ENCODE data around the gene SGF29. TPM values are rescaled to one million over a fixed set of nuclear protein-coding genes. Genes with fewer than 3 reads are reported as not detected.

Gene SGF29
- polyA plus RNA-seq, 2 of the 4 experiments (the other 2 are of a cell fraction) = 3.3 to 19.3 TPM

DNA sequence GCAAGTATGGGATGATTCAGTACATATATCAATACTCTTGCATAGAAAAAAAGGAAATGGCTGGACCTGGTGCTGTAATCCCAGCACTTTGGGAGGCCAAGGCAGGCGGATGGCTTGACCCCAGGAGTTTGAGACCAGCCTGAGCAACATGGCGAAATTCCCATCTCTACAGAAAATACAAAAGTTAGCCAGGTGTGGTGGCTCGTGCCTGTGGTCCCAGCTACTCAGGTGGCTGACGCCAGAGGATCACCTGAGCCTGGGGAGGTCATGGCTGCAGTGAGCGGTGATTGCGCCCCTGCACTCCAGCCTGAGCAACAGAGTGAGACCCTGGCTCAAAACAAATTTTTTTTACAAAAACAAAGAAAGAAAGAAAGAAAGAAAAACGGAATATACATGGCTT, 7.1 kb upstream of the SGF29 start:
- 81% methylated on average over 7 of the region's 7 CpGs for WGBS (ENCODE audit: missing lambda C conversion rate)
- no peak for ATAC-seq
- no peak overlapping the region for H3K27ac ChIP-seq
- FAIRE-seq = no peak
- no peaks in the 10 kb centered on the region for H3K4me1 ChIP-seq
- ChIA-PET CTCF (interaction anchor here (0.6 to 1.4 kb wide), 3 partner anchors 23 to 269 kb away, joined by 3 to 4 read pairs (median 4); no protein-coding TSS in a partner anchor), POLR2A (no interaction called here)
- H3K4me2 ChIP-seq = no peak overlapping the region
- TF ChIP-seq NR3C1 (IDR thresholded peaks at IDR 0.05) = no peak
- TF ChIP-seq CHD4 (IDR thresholded peaks at IDR 0.05; ENCODE audit: borderline replicate concordance) = no peak
- TF ChIP-seq CBX2 (IDR thresholded peaks at IDR 0.05; ENCODE audit: borderline replicate concordance, low read depth) = no peak
- TF ChIP-seq, protein P1, sequence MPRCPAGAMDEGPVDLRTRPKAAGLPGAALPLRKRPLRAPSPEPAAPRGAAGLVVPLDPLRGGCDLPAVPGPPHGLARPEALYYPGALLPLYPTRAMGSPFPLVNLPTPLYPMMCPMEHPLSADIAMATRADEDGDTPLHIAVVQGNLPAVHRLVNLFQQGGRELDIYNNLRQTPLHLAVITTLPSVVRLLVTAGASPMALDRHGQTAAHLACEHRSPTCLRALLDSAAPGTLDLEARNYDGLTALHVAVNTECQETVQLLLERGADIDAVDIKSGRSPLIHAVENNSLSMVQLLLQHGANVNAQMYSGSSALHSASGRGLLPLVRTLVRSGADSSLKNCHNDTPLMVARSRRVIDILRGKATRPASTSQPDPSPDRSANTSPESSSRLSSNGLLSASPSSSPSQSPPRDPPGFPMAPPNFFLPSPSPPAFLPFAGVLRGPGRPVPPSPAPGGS (IDR thresholded peaks at IDR 0.05) = no peak
- TF ChIP-seq EHF (CRISPR knock-in tag; IDR thresholded peaks at IDR 0.05) = no peak
- TF ChIP-seq ZNF302 (CRISPR knock-in tag; IDR thresholded peaks at IDR 0.05) = no peak
- TF ChIP-seq RCOR1 (IDR thresholded peaks at IDR 0.05; ENCODE audit: low read depth, low read length) = no peak
- TF ChIP-seq, protein P2, sequence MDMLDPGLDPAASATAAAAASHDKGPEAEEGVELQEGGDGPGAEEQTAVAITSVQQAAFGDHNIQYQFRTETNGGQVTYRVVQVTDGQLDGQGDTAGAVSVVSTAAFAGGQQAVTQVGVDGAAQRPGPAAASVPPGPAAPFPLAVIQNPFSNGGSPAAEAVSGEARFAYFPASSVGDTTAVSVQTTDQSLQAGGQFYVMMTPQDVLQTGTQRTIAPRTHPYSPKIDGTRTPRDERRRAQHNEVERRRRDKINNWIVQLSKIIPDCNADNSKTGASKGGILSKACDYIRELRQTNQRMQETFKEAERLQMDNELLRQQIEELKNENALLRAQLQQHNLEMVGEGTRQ (IDR thresholded peaks at IDR 0.05) = no peak
- no peak for TF ChIP-seq HOXA7 (CRISPR knock-in tag; IDR thresholded peaks at IDR 0.05)
- no peak for TF ChIP-seq EP300 (IDR thresholded peaks at IDR 0.05)
- TF ChIP-seq HOXB13 (CRISPR knock-in tag; IDR thresholded peaks at IDR 0.05; ENCODE audit: low read depth) = no peak
- TF ChIP-seq, protein P3, sequence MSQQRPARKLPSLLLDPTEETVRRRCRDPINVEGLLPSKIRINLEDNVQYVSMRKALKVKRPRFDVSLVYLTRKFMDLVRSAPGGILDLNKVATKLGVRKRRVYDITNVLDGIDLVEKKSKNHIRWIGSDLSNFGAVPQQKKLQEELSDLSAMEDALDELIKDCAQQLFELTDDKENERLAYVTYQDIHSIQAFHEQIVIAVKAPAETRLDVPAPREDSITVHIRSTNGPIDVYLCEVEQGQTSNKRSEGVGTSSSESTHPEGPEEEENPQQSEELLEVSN (IDR thresholded peaks at IDR 0.05; ENCODE audit: borderline replicate concordance, low read depth) = no peak
- no peak overlapping the region for H3K4me3 ChIP-seq
- DNase-seq (ENCODE audit: low read depth in 1 of 2, low spot score in 1 of 2) = no peak
- no peaks in the 10 kb centered on the region for H3K9me3 ChIP-seq

DNA sequence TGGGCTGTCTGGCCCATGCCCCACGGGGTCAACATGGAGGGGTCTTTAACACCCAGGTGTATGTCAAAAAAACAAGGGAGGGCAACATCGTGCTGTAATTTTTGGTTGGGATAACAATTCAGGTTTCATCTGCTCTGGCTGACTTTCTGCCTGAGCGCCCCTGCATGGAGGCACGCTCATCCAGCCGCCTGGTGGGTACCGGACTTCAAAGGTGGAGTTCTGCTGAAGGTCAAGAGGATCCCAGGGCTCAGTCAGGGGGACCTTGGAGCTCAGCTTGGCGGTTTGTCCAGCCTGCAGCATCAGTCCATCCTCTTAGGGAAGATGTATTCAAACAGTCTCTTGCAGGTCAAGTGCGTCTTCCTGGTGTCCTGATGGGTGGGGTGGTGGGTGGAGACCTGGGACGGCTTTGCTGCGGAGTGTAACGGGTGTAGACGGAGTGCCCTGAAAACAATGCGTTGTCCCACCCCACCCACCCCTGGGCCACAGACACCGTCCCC, 5.4 kb upstream of the SGF29 start:
- no peak overlapping the region for H3K4me3 ChIP-seq
- ChIA-PET CTCF (interaction anchor here (0.6 to 2.8 kb wide), 7 partner anchors 11 to 265 kb away, joined by 3 to 11 read pairs (median 7); no protein-coding TSS in a partner anchor), POLR2A (no interaction called here)
- 77% methylated on average over 12 of the region's 14 CpGs for WGBS (ENCODE audit: missing lambda C conversion rate)
- FAIRE-seq (no peak), ATAC-seq (no peak), DNase-seq (ENCODE audit: low read depth in 1 of 2, low spot score in 1 of 2) (no peak)
- no peaks in the 10 kb centered on the region for H3K9me3 ChIP-seq
- no peak overlapping the region for H3K4me2 ChIP-seq
- H3K4me1 ChIP-seq = 0 out of 3 replicates have a peak, but pooled peaks cover 4% of the 10 kb centered on the region
- no peak for TF ChIP-seq PHF8 (IDR thresholded peaks at IDR 0.05; ENCODE audit: borderline replicate concordance, low read depth)
- no peak for TF ChIP-seq JUN (IDR thresholded peaks at IDR 0.05)
- no peak for TF ChIP-seq RFX5 (IDR thresholded peaks at IDR 0.05)
- no peak for TF ChIP-seq HOXB13 (CRISPR knock-in tag; IDR thresholded peaks at IDR 0.05; ENCODE audit: low read depth)
- H3K27ac ChIP-seq = no peak overlapping the region

DNA sequence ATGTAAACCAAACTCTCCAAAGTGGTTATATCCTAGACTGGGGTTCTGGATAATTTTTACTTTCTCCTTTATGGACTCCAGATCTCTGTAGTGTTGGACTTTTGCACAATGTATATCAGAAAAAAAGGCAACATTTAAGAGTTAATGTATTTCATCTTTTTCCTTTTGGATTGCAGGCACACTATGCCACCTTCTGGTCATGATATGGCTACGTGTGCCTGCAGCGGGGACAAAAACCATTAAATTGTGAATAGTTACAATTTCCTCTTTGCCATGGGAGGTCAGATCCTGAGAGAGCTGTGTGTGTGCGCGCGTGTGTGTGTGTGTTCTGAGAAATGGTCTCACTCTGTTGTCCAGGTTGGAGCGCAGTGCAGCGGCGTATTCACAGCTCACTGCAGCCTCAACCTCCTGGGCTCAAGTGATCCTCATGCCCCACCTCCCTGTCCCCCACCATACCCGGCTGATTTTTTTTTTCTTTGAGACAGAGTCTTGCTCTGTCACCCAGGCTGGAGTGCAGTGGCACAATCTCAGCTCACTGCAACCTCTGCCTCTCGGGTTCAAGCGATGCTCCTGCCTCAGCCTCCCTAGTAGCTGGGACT, 4.3 kb upstream of the SGF29 start:
- peak; percentile 45 to 62 for DNase-seq (ENCODE audit: low read depth in 1 of 2, low spot score in 1 of 2)

More for the DNA sequence above, 4.3 kb upstream of the SGF29 start:
- H3K4me2 ChIP-seq = peak overlapping the region; percentile 45; the same call in 2 of the 3 replicates
- POLR2A ChIA-PET = no interaction called here
- FAIRE-seq (no peak), ATAC-seq (peak; percentile 51 to 55; a peak in 3 of 6 replicates)
- H3K4me1 ChIP-seq = 0 out of 3 replicates have a peak, but pooled peaks cover 4% of the 10 kb centered on the region
- TF ChIP-seq, protein P4, sequence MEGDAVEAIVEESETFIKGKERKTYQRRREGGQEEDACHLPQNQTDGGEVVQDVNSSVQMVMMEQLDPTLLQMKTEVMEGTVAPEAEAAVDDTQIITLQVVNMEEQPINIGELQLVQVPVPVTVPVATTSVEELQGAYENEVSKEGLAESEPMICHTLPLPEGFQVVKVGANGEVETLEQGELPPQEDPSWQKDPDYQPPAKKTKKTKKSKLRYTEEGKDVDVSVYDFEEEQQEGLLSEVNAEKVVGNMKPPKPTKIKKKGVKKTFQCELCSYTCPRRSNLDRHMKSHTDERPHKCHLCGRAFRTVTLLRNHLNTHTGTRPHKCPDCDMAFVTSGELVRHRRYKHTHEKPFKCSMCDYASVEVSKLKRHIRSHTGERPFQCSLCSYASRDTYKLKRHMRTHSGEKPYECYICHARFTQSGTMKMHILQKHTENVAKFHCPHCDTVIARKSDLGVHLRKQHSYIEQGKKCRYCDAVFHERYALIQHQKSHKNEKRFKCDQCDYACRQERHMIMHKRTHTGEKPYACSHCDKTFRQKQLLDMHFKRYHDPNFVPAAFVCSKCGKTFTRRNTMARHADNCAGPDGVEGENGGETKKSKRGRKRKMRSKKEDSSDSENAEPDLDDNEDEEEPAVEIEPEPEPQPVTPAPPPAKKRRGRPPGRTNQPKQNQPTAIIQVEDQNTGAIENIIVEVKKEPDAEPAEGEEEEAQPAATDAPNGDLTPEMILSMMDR (IDR thresholded peaks at IDR 0.05) = peak; percentile 79
- TF ChIP-seq NFE2L2 (conservative IDR thresholded peaks at IDR 0.05; ENCODE audit: low read length) (no peak), RAD21 (conservative IDR thresholded peaks at IDR 0.05 in 1 of 2, IDR thresholded peaks at IDR 0.05 in 1 of 2) (peak; percentile 86 to 94), CHD2 (IDR thresholded peaks at IDR 0.05; ENCODE audit: low read length, partially characterized antibody) (no peak), SMC3 (IDR thresholded peaks at IDR 0.05) (peak; percentile 82)
- 0 out of 6 replicates have a peak overlapping the region, but pooled peaks of 1 of the 2 experiments have one; percentile 11 for H3K27ac ChIP-seq
- no peak overlapping the region for H3K4me3 ChIP-seq
- 27% methylated on average over 11 of the region's 11 CpGs for WGBS (ENCODE audit: missing lambda C conversion rate)
- no peaks in the 10 kb centered on the region for H3K9me3 ChIP-seq
- CTCF ChIA-PET = interaction anchor here (0.7 to 2.8 kb wide), 19 partner anchors 9 to 274 kb away, joined by 3 to 11 read pairs (median 5); partner anchors contain the start of gene NUPR1

Data from A549 (cell line).